Right lobe of liver (tissue), 4 donors: ENCODE results near the gene OTOP2.
"Not testable (repeated sequence)": the region's sequence is repeated elsewhere in the genome, so short reads cannot be mapped to it uniquely, and the experiment has no call there.

ENCODE experiments used
- CTCF ChIP-seq, 4 donors: fragments of 200-600 bp in 3 of 4; fragments of 450-650 bp in 1 of 4; IDR thresholded peaks; one replicate each; pipeline versions ENCODE4 v1.5.1 to v1.8.0; 2016 to 2022; ENCODE audit warnings: antibody characterized with exemption in 4 of 4, mild to moderate bottlenecking in 2 of 4
- POLR2A ChIP-seq: fragments of 450-650 bp; IDR thresholded peaks from one replicate; pipeline ENCODE4 v1.6.1; 2017; ENCODE audit warnings: antibody characterized with exemption, mild to moderate bottlenecking
- donor health status: DM: no; HTN: no; CAD: no.
- donor health status: DM: no; HTN: no; CAD: no.
- donor health status: DM: no; HTN: yes; CAD: no.

- not testable (repeated sequence) for TF ChIP-seq CTCF (IDR thresholded peaks at IDR 0.05); POLR2A
Observed at GRCh38 chr17:74982663-74983313, 58.7 kb downstream of the OTOP2 start.
